Esophagus muscularis mucosa (tissue), 3 donors: Measurements from ENCODE around the gene CD55.

Experiments used
- POLR2A ChIP-seq: fragments of 450-650 bp; IDR thresholded peaks from one replicate; pipeline ENCODE4 v1.6.1; 2017; ENCODE audit warnings: antibody characterized with exemption, moderate library complexity, mild to moderate bottlenecking, low read depth
- POLR2AphosphoS5 ChIP-seq, 2 donors: sonication (generic); formaldehyde crosslinking; IDR thresholded peaks; one replicate each; pipeline ENCODE4 v1.6.1; 2017; ENCODE audit warnings: antibody characterized with exemption in 2 of 2
- TF ChIP-seq, protein P1 (sequence below), 3 experiments: fragments of 200-600 bp in 2 of 3; fragments of 450-650 bp in 1 of 3; sonication (generic) in 2 of 3; IDR thresholded peaks; one replicate each; pipeline ENCODE4 v1.5.1; 2017 to 2019; ENCODE audit warnings: antibody characterized with exemption in 3 of 3, mild to moderate bottlenecking in 2 of 3, moderate library complexity in 1 of 3

- TF ChIP-seq, protein P1, sequence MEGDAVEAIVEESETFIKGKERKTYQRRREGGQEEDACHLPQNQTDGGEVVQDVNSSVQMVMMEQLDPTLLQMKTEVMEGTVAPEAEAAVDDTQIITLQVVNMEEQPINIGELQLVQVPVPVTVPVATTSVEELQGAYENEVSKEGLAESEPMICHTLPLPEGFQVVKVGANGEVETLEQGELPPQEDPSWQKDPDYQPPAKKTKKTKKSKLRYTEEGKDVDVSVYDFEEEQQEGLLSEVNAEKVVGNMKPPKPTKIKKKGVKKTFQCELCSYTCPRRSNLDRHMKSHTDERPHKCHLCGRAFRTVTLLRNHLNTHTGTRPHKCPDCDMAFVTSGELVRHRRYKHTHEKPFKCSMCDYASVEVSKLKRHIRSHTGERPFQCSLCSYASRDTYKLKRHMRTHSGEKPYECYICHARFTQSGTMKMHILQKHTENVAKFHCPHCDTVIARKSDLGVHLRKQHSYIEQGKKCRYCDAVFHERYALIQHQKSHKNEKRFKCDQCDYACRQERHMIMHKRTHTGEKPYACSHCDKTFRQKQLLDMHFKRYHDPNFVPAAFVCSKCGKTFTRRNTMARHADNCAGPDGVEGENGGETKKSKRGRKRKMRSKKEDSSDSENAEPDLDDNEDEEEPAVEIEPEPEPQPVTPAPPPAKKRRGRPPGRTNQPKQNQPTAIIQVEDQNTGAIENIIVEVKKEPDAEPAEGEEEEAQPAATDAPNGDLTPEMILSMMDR (IDR thresholded peaks at IDR 0.05): no peak
- TF ChIP-seq POLR2AphosphoS5 (IDR thresholded peaks at IDR 0.05) (no peak), POLR2A (no peak)
Measured at GRCh38 chr1:207306023-207306422, 15.5 kb upstream of the CD55 start.
